Measurements from ENCODE around the gene ALDH1A1. TPM values are rescaled to one million over a fixed set of nuclear protein-coding genes. Genes with fewer than 3 reads are reported as not detected.

Gene ALDH1A1
- total RNA-seq, 4 donors from 2014 or later: 23.3 to 42.8 (median 30.9) TPM

DNA sequence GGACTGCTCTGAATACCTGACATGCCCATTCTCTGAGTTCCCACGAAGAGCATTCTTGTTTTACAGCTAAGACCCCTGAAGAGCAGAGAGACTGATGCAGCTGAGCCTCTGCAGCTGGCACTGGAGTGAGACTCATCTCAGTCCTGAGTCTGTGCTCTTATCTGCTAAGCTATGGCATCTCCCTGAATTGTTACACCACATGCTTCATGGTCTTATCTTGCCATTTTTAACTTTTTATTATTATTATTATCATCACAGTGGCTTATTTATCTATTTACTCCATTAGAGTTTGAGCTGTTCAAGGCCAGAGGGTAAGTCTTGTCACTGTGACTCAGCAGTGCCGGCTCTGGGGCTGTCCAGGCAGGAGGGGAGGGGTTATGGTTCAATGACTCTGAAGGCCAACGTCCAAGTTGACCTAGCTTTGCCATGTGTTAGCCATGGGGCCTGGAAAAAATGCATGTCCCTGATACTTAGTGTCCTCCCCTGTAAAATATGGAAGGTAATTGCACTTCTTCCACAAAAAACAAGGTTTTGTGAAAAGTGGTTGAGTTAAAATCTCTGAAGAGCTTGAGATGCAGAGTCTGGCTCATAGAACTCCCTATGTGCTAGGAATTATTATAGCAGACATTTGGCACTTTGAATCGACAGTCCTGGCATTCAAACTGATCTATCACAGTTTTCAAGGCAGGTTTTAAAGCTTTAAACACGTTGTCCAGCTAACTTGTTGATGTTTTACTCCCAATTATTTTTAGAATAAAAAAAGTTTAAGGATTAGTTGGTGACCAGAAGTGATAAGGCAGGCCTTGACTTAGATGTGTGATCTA is 94.6 kb downstream of the ALDH1A1 start:
- Histone ChIP-seq H3K27ac (peak overlapping the region in 3 of 4 donors; percentile 12 to 17 (median 16)), H3K4me3 (no peak overlapping the region), H3K36me3 (no peaks in the 10 kb centered on the region), H3K4me1 (peaks cover 15 to 18% of the 10 kb centered on the region in 2 donors), H3K9me3 (no peaks in the 10 kb centered on the region), H3K27me3 (no peaks in the 10 kb centered on the region)
- in situ Hi-C loops (cut with MboI; ENCODE audit: low sequenced_read_pairs in 4 of 4) (loop anchor here (5.0 to 25.0 kb wide), 7 partner anchors 159 to 329 kb away; no protein-coding TSS in a partner anchor), intact Hi-C loops (cut with DNase I; ENCODE audit: low total_unique reads) (loop anchor here (5.0 kb wide), 3 partner anchors 164 to 324 kb away; no protein-coding TSS in a partner anchor)
- DNase-seq (peak in 1 of 2 donors; percentile 14), ATAC-seq (peak in 1 of 2 donors; percentile 33)
- TF ChIP-seq, protein P1, sequence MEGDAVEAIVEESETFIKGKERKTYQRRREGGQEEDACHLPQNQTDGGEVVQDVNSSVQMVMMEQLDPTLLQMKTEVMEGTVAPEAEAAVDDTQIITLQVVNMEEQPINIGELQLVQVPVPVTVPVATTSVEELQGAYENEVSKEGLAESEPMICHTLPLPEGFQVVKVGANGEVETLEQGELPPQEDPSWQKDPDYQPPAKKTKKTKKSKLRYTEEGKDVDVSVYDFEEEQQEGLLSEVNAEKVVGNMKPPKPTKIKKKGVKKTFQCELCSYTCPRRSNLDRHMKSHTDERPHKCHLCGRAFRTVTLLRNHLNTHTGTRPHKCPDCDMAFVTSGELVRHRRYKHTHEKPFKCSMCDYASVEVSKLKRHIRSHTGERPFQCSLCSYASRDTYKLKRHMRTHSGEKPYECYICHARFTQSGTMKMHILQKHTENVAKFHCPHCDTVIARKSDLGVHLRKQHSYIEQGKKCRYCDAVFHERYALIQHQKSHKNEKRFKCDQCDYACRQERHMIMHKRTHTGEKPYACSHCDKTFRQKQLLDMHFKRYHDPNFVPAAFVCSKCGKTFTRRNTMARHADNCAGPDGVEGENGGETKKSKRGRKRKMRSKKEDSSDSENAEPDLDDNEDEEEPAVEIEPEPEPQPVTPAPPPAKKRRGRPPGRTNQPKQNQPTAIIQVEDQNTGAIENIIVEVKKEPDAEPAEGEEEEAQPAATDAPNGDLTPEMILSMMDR (IDR thresholded peaks at IDR 0.05 in 4 of 5, conservative IDR thresholded peaks at IDR 0.05 in 1 of 5): no peak
- TF ChIP-seq POLR2A (IDR thresholded peaks at IDR 0.05): no peak

DNA sequence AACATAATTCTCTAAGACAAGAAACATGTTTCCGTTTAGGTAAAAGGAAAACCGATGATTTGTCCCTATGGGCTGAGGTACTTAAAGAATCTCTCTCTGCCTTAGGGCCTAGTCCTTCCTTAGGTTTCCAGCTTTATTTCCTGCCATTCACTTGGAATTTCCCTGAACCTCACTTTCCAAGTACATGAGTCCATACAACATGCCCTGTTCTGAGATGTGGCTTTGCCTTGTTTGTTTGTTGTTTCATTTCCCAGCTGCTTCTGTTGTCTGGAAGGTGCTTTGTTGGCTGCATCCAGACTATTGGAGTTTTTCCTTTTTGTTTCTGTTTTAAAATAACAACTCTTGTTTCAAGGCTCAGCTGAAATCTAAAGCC is 95.2 kb downstream of the ALDH1A1 start:
- H3K4me3 ChIP-seq: no peak overlapping the region
- peak overlapping the region in 2 of 4 donors; percentile 16 to 17 for H3K27ac ChIP-seq
- peaks cover 15 to 18% of the 10 kb centered on the region in 2 donors for H3K4me1 ChIP-seq
- no peaks in the 10 kb centered on the region for H3K27me3 ChIP-seq
- H3K9me3 ChIP-seq: no peaks in the 10 kb centered on the region
- in situ Hi-C loops (cut with MboI; ENCODE audit: low sequenced_read_pairs in 4 of 4) (loop anchor here (5.0 to 25.0 kb wide), 7 partner anchors 160 to 330 kb away; no protein-coding TSS in a partner anchor), intact Hi-C loops (cut with DNase I; ENCODE audit: low total_unique reads) (loop anchor here (5.0 kb wide), 3 partner anchors 165 to 325 kb away; no protein-coding TSS in a partner anchor)
- DNase-seq (no peak), ATAC-seq (no peak)
- no peak for TF ChIP-seq POLR2A (IDR thresholded peaks at IDR 0.05)
- H3K36me3 ChIP-seq: no peaks in the 10 kb centered on the region

DNA sequence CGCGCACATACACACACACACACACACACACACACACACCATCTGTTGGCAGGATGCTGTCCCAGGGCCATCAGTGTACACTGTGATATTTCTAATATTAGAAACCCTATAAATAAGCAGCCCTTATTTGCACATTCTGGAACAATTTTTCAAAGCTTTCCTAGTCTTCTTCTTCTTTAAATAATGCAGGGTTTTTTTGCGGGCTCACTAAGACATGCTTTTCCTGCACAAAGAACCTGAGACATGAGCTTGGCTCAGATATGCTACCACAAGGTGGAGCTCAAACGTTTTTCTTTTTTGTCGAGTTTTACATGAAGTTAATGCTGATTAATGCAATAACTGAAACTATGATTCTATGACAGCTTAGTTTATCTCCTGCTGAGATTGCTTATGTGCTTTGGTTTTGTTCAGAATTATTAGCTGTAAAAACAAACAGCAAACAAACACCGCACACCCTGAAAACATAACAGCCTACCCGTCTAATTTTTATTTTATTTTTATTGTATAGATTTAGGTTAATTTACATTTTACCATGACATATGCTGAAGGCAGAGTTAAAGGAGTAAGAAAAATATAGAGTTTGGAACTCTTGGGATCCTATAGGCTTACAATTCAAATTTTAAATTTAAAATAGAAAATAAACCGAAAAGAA is 95.8 kb downstream of the ALDH1A1 start:
- peaks cover 15 to 18% of the 10 kb centered on the region in 2 donors for H3K4me1 ChIP-seq
- peak overlapping the region in 2 of 4 donors; percentile 16 to 17 for H3K27ac ChIP-seq
- ATAC-seq: peak; percentile 64 to 77
- no peaks in the 10 kb centered on the region for H3K27me3 ChIP-seq
- no peaks in the 10 kb centered on the region for H3K9me3 ChIP-seq
- no peak for DNase-seq
- no peaks in the 10 kb centered on the region for H3K36me3 ChIP-seq
- intact Hi-C loops (cut with DNase I; ENCODE audit: low total_unique reads): loop anchor here (5.0 kb wide), 3 partner anchors 165 to 325 kb away; no protein-coding TSS in a partner anchor
- TF ChIP-seq, protein P1 (IDR thresholded peaks at IDR 0.05 in 4 of 5, conservative IDR thresholded peaks at IDR 0.05 in 1 of 5): peak; percentile 19 to 66 (median 47)
- TF ChIP-seq POLR2A (IDR thresholded peaks at IDR 0.05): no peak
- in situ Hi-C loops (cut with MboI; ENCODE audit: low sequenced_read_pairs in 4 of 4): loop anchor here (5.0 to 25.0 kb wide), 7 partner anchors 160 to 330 kb away; no protein-coding TSS in a partner anchor
- no peak overlapping the region for H3K4me3 ChIP-seq

DNA sequence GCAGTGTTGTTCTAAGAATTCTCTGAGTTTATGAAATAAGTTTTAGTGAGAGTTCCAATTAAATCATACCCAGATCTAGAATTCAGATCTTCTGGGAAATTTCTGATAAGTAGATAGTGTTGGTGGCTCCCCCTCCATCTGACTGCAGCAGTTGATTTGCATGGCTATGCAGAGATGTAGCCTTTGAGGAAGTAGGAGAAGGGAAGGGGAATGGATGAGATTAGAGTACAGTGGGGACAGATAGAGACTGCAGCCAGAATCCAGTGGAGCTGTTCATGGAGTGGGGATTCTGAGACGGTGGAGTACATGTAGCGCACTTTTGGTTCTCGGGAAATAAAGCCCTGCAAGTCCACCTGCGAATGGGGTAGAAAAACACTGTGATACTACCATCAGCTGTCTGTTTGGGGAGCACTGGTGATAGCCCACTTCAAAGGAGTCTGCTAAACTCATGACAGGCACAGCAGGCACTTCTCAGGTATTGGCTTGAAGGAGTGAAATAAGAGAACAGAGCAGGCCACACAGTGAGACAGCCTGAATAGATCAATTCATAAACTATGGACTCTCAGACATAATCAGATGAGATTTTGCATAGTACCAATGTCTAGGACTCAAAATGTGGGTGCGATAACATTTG is 96.8 kb downstream of the ALDH1A1 start:
- no peak for TF ChIP-seq POLR2A (IDR thresholded peaks at IDR 0.05)
- TF ChIP-seq, protein P1 (IDR thresholded peaks at IDR 0.05 in 4 of 5, conservative IDR thresholded peaks at IDR 0.05 in 1 of 5): no peak

More for the DNA sequence above, 96.8 kb downstream of the ALDH1A1 start:
- no peaks in the 10 kb centered on the region for H3K9me3 ChIP-seq
- ATAC-seq (no peak), DNase-seq (no peak)
- no peaks in the 10 kb centered on the region for H3K27me3 ChIP-seq
- intact Hi-C loops (cut with DNase I; ENCODE audit: low total_unique reads) (loop anchor here (5.0 kb wide), 3 partner anchors 166 to 326 kb away; no protein-coding TSS in a partner anchor), in situ Hi-C loops (cut with MboI; ENCODE audit: low sequenced_read_pairs in 4 of 4) (loop anchor here (5.0 to 25.0 kb wide), 7 partner anchors 161 to 331 kb away; no protein-coding TSS in a partner anchor)
- peaks cover 15 to 18% of the 10 kb centered on the region in 2 donors for H3K4me1 ChIP-seq
- no peak overlapping the region for H3K27ac ChIP-seq
- H3K4me3 ChIP-seq: no peak overlapping the region
- no peaks in the 10 kb centered on the region for H3K36me3 ChIP-seq
